Loucy (cell line): ENCODE data around the gene ANGPTL2.

ENCODE experiments used
- EZH2phosphoT487 ChIP-seq: fragments of 200-600 bp; IDR thresholded peaks from 2 replicates; pipeline ENCODE4 v1.6.1; 2018; ENCODE audit warnings: antibody characterized with exemption, mild to moderate bottlenecking, moderate library complexity, borderline replicate concordance
- TF ChIP-seq, protein P1 (sequence below): fragments of 200-600 bp; sonication (generic); conservative IDR thresholded peaks from 2 replicates; pipeline ENCODE4 v1.5.1; 2014; ENCODE audit warnings: mild to moderate bottlenecking, antibody characterized with exemption, low read length

GRCh38 chr9:127064335-127064734 lies 58.1 kb downstream of the ANGPTL2 start:
- no peak for TF ChIP-seq EZH2phosphoT487
- TF ChIP-seq, protein P1, sequence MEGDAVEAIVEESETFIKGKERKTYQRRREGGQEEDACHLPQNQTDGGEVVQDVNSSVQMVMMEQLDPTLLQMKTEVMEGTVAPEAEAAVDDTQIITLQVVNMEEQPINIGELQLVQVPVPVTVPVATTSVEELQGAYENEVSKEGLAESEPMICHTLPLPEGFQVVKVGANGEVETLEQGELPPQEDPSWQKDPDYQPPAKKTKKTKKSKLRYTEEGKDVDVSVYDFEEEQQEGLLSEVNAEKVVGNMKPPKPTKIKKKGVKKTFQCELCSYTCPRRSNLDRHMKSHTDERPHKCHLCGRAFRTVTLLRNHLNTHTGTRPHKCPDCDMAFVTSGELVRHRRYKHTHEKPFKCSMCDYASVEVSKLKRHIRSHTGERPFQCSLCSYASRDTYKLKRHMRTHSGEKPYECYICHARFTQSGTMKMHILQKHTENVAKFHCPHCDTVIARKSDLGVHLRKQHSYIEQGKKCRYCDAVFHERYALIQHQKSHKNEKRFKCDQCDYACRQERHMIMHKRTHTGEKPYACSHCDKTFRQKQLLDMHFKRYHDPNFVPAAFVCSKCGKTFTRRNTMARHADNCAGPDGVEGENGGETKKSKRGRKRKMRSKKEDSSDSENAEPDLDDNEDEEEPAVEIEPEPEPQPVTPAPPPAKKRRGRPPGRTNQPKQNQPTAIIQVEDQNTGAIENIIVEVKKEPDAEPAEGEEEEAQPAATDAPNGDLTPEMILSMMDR, result no peak
